ENCODE data around the gene UBE2S.

Gene UBE2S

DNA sequence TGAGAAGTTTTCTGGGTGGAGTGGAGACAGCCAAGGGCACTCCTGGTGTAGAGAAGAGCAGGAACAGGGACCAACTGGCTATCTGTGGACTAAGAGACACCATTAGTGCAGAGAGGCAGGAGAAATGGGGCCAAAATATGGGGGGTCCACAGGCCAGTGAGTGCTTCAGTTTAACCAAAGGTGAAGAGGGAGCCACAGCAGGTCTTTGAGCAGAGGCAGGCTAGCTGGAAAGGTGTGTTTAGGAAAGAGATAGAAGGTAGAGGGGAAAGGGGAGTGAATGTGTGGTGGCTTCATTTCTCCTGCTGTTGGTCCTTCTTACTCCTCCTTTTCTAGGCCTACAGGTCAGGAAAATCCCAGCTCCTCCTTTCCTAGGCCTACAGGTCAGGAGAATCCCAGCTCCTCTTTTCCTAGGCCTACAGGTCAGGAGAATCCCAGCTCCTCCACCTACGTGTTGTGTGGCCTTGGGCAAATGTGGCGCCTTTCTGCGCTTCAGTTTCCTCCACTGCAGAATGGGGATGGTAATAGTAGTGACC, 25.0 kb downstream of the UBE2S start:
- DNase-seq, result no peak

GRCh38 chr19:55382013-55382412, 25.6 kb downstream of the UBE2S start:
- DNase-seq, result no peak

DNA sequence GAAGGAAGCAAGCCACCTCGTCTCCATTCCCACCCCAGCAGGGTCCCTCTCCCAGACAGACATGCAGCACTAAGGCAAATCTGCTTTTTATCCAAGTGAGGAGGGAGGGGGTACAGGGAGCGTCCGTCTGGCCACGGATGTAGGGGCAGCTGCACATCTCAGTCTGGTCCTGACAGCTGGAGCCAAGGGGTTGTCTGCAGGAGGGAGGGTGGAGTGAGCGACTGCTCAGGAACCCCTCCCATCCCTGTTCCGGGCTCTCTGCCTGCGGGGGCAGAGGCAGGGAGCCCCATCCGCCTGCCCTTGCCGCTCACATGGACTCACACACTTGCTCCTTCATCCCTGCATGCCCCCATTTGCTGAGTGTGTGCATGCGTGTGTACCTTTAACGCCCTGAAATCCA, 28.4 kb downstream of the UBE2S start:
- DNase-seq, result no peak

- DNase-seq, result no peak
These were observed 30.0 kb downstream of the UBE2S start for GRCh38 chr19:55377356-55378131.

DNA sequence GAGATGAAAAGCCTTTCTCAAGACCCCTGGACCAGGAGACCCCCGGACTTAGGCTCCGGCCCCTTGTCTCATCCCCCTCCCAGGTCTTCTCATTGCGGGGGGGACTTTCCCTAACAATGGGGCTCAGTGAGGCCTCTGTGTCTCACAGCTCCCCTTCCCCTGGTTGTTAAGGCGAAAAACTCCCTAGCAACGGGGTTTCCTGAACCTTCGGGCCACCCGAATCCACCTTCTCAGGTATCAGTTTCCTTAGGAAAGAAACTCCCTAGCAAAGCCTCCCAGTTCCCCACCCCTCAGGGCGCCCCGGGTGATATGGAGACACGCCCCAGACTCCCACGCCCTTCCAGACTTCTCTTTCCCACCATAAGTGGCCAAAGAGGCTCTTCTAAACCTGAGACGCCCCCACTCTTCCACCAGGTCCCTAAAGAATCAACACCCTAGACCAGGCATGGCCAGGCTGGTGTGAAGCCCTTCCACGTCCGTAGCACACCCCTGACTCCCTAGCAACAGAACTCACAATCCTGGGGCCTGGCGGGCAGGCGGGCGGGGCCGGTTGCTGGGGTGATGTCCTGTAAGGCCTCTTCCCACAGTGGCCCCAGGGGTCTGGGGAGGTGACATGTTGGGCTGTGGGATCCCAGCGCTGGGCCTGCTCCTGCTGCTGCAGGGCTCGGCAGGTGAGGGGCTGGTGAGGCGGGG, 31.2 kb downstream of the UBE2S start, which contains the start of gene TMEM190:
Gene TMEM190 (plus strand): TSS at position 586 of the 693 bp plus-strand sequence. CDS start 28 bp downstream, at position 614.
- no peak for DNase-seq

DNA sequence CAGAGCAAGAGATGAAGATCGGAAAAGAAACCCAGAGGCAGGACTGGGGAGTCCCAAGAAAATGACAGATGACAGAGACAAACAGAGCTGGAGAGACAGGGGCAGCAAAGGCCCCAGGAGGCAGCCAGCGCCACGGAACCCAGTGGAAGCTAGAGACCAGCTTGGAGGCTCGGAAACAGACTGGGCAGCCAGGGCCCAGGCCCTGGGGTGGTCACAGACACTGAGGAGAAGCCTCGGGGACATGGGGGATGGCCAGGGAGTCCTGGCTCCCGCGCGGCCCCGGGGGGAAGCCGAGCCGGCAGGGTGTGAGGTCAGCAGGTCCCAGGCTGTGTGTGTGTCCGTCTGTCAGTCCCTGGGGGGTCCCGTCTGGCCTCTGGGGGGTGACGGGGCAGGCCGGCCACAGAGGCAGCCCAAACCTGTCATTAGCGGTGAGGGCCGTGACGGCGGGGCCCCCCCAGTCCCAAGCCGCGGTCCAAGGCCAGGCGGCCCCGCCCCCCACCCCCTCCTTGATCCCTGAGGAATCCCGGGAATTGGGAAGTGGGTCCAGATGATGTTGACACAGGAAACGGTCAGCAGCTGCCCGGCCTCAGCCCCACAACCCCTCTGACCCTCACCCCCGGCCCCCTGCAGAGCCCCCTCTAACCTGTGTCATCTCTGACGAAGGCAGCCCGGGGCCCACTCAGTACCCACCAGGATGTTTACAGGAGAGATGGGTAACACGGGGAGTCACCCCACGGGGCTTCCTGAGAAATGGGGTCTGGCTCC, 33.4 kb downstream of the UBE2S start:
- no peak for DNase-seq

DNA sequence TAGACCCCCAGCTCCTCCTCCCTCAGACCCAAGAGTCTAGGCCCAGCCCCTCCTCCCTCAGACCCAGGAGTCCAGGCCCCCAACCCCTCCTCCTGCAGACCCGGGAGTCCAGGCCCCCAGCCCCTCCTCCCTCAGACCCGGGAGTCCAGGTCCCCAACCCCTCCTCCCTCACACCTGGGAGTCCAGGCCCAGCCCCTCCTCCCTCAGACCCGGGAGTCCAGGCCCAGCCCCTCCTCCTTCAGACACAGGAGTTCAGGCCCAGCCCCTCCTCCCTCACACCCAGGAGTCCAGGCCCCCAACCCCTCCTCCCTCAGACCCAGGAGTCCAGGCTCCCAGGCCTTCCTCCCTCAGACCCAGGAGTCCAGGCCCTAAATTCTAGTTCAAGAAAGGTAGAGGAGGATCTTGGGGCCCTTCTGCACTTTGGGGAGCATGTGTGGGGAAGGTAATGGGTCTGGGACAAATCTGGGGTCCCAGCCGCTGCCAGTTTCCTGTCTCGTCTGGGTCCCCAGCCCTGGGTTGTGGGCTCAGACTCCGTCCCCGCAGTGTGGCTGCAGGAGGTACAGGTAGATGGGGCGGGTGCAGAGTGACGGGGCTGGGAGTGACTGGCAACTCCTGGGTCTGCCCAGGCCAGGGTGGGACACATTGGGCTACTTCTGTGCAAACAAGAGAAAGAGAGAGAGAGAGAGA, 34.1 kb downstream of the UBE2S start:
- no peak for DNase-seq

- DNase-seq, result no peak
These were observed 35.1 kb downstream of the UBE2S start for GRCh38 chr19:55372316-55373081.

GRCh38 chr19:55370305-55370988, 37.1 kb downstream of the UBE2S start, which contains the start of gene IL11:
Gene IL11 (minus strand): TSS chr19:55370463. CDS start chr19:55370310, 153 bp downstream.
- DNase-seq, result no peak

DNA sequence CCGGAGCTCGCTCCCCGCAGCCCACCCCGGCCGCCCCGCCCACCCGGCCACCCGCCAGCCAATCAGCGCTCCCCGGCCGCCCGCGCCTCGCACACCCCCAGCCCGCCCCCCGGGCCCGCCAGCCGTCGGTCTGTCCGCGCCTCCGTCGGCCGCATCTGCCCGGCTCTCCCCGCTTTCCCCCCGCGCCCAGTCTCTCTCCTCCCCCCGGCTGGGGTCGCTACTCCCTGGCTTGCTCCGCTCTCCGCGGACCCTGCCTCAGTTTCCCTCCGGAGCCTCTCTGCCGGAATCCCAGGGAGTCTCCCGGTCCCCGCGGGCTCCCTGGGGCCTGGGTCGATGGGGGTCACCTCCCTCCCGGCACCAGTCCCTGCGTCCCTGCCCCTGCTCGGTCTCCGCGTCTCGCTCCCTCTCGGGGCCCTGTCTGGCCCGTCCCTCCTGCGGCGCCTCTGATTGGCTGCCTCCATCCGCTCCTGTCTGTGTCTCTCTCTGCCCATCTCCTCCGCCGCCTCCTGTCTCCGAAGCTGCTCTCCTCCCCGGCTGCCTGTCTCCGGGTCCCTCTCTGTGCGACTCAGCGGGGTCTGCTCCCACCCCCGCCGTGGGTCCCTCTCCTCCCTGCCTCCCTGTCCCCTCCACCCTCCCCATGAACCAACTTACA, 37.8 kb downstream of the UBE2S start:
- peak in 1 of 2 donors; percentile 44 for DNase-seq

DNA sequence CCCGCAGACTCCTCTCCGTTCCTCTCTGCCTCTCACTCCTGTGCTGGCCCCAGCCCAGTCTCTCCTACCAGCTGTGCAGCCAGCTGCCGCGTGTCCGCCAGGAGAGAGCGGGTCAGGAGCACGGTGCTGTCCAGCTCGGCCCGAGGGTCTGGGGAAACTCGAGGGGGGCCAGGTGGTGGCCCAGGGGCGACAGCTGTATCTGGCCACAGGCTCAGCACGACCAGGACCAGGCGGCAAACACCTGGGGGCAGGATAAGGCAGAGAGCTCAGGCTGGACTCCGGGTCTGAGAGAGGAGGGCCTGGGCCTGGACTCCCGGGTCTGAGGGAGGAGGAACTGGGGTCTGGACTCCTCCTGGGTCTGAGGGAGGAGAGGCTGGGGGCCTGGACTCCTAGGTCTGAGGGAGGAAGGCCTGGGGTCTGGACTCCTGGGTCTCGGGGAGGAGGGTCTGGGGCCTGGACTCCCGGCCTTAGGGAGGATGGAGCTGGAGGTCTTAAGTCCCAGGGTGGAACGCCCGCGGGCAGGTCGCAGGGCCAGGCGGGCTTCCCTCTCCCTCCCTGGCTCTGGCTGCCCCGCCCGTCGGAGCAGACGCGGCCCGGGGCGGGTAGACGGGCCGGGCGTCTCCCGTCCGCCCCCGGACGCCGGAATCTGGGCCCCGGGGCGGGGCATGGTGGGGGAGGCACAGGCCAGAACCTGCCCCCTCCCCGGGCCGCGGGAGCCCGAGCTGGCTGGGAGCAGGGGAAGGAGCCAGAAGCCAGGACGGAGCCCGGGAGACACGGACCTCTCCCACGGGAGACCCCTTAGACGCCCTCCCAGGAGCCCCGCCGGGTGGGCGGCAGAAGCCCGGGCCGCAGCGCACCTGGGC, 38.7 kb downstream of the UBE2S start:
- no peak for DNase-seq

- DNase-seq, result no peak
These were observed 39.5 kb downstream of the UBE2S start for GRCh38 chr19:55368106-55368505.

- no peak for DNase-seq
These were observed 40.8 kb downstream of the UBE2S start for GRCh38 chr19:55366790-55367189.

- DNase-seq, result no peak
These were observed 41.6 kb downstream of the UBE2S start for GRCh38 chr19:55365964-55366363.

DNA sequence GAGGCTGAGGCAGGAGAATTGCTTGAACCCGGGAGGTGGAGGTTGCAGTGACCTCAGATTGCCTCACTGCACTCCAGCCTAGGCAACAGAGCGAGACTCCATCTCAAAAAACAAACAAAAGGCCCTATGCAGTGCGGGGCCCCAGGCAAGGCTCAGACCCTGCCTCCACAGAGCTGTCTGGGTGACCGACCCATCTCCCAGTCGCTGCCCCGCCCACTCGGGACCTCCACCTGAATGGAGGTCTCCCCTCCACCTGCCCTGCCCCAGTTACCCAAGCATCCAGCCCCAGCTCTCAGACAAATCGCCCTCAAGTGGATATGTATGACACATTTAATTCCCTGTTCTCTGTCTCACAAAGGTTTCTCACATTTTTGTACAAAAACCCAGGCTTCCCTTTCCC, 42.3 kb downstream of the UBE2S start:
- DNase-seq, result no peak

- DNase-seq, result no peak
These were observed 44.4 kb downstream of the UBE2S start, which contains the start of gene GARIN5B for GRCh38 chr19:55362990-55363716. Gene GARIN5B (minus strand): TSS chr19:55363260. CDS start chr19:55363066, 194 bp downstream.

- DNase-seq, result no peak
These were observed 45.2 kb downstream of the UBE2S start for GRCh38 chr19:55362174-55362989.

DNA sequence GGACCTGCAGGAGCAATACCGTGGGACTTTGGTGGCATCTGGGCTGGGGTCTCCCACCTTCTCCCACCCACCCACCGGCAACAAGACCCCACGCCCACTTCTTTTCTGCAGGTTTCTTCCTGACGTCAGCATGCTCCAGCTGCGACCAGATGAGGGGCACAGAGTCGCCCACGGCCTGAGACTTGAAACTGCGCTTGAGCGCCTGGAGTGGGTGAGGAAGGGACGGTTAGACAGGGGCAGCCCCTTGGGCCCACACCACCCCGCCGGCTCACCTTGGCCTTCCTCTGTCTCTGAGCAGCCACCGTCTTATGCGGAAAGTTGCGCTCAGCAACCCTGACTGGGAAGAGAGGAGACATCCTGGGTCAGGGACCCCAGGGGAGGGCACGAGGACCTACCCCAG, 46.7 kb downstream of the UBE2S start:
- DNase-seq, result no peak

Measured in CD4-positive, alpha-beta T cell treated with Interferon alpha-2 for 1 hour (primary cell).